ENCODE data around the gene CFAP46. TPM values are rescaled to one million over a fixed set of nuclear protein-coding genes. Genes with fewer than 3 reads are reported as not detected.
"Not testable (repeated sequence)": the region's sequence is repeated elsewhere in the genome, so short reads cannot be mapped to it uniquely, and the experiment has no call there.

Gene CFAP46
- total RNA-seq, 4 donors from 2014 or later: 0.32 to 0.54 TPM; not detected in 2

DNA sequence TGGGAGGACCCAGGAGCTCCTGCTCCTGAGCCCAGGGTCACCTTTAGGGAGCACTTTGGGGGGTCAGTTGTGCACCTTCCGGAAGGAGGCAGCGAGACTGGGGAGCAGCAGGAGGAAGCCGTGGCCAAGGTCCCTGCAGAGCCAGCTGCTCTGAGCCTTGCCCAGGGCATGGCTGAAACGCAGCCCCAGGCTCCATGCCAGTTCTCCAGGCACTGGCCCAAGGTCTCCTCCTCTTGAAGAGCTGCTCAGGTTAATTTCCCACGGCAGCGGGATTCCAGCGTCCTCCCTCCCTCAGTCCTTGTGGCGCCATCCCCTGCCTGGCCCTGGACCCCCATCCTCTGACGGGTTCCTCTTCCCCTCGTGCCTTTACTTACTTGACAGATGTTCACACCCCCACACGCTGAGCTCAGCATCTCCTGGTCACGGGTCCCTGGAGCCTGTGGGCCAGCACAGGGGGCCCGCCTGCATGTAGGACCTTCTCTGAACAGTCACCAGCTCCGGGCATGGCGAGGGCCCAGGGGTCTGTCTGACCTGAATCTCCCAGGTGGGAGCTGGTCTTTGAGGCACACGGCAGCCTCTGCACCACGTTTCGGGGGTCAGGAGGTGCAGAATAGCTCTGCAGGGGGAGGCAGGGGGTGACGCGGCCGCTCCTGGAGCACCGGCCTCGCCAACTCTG is 16.7 kb upstream of the CFAP46 start:
- WGBS, 2 donors: 40 to 63% methylated on average over 10 to 17 of the region's 23 CpGs
- peak in 1 of 2 donors; percentile 80 for DNase-seq (ENCODE audit: low spot score in 2 of 2)
- no peak overlapping the region for H3K4me3 ChIP-seq (ENCODE audit: low read depth, poor library complexity, severe bottlenecking)
- TF ChIP-seq POLR2A (IDR thresholded peaks at IDR 0.05): no peak
- TF ChIP-seq CTCF (IDR thresholded peaks at IDR 0.05): no peak
- intact Hi-C loops (cut with DNase I; ENCODE audit: low total_unique reads): no loop called here

DNA sequence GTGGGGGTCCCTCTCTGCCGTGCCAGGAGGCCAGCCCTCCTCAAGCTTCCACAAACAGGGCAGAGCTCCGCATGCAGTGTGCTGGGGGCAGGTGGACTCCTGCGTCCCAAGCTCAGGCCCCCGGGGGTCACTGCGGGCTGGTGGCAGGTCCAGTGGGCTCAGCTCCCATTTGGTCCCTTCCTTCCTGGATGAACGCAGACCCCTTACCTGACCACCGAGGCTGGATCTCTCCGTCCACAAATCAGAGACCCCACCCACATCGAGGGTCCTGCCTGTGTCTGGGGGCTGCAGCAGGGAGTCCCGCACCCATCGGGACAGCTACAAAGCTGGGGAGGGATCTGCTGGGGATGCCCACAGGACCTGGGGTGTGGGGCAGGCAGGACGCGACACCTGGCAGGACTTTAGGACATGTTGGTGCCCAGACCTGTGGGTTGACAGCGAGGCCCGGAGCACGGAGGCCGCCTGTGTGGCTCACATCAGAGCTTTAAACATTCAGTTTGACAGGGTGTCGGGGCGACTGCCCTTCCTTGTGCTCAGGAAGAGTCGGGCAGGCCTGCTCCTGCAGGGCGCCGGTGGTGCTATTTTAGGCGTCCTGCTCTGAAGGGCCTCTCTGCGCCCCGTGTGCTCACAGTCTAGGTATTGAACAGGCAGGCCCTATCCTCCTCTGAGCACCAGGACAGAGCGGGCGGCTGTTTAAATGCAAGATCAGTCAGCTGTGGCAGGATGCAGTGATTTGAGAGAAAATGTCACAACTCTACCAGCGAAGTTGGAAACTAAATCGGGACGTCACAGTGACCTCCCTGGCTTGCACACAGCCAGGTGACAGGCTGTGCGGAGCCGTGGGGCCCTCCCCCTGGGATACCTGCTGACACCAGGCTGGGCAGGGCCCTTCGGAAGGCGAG is 15.9 kb upstream of the CFAP46 start:
- no peak for TF ChIP-seq CTCF (IDR thresholded peaks at IDR 0.05)
- no peak for TF ChIP-seq POLR2A (IDR thresholded peaks at IDR 0.05)

DNA sequence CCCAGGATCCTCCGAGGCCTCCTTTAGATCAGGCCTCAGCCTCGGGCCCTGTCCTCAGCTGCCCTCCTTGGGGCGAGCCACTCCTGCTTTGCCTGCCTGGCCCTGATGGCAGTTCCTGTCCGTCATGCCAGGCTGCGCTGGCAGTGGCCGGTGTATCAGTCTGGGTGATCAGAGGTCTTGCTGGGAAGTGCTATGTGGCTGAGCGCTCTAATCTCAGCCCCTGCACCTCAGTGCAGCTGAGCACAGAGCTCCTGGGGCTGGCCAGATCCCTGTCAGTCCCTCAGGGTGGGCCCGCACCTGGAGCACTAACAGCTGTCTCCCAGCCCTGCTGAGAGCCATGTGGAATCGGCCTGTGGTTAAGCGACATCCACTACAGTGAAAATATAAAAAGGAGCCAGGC is 14.8 kb upstream of the CFAP46 start:
- intact Hi-C loops (cut with DNase I; ENCODE audit: low total_unique reads): no loop called here

More for the DNA sequence above, 15.9 kb upstream of the CFAP46 start:
- intact Hi-C loops (cut with DNase I; ENCODE audit: low total_unique reads): no loop called here
- no peak overlapping the region for H3K4me3 ChIP-seq (ENCODE audit: low read depth, poor library complexity, severe bottlenecking)
- WGBS, 2 donors: 68 to 76% methylated on average over 17 to 33 of the region's 34 CpGs
- peak in 1 of 2 donors; percentile 81 for DNase-seq (ENCODE audit: low spot score in 2 of 2)

DNA sequence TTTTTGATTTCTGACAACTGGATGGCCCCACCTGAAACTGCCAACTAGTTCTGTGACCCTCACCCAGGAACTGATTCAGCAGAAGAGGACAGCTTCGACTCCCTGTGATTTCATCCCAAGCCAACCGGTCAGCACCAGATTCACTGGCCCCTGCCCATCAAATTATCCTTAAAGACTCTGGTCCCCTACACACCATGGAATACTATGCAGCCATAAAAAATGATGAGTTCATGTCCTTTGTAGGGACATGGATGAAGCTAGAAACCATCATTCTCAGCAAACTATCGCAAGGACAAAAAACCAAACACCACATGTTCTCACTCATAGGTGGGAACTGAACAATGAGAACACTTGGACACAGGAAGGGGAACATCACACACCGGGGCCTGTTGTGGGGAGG is 13.9 kb upstream of the CFAP46 start:
- intact Hi-C loops (cut with DNase I; ENCODE audit: low total_unique reads); H3K4me3 ChIP-seq (ENCODE audit: low read depth, poor library complexity, severe bottlenecking): not testable (repeated sequence)
- WGBS, 2 donors: 95% methylated on average over 4 of the region's 4 CpGs
- DNase-seq (ENCODE audit: low spot score in 2 of 2): peak in 1 of 2 donors; percentile 42

More for the DNA sequence above, 14.8 kb upstream of the CFAP46 start:
- peak in 1 of 2 donors; percentile 71 for DNase-seq (ENCODE audit: low spot score in 2 of 2)
- no peak overlapping the region for H3K4me3 ChIP-seq (ENCODE audit: low read depth, poor library complexity, severe bottlenecking)
- WGBS, 2 donors: 86 to 91% methylated on average over 10 of the region's 10 CpGs
- TF ChIP-seq CTCF (IDR thresholded peaks at IDR 0.05) (no peak), POLR2A (IDR thresholded peaks at IDR 0.05) (no peak)

DNA sequence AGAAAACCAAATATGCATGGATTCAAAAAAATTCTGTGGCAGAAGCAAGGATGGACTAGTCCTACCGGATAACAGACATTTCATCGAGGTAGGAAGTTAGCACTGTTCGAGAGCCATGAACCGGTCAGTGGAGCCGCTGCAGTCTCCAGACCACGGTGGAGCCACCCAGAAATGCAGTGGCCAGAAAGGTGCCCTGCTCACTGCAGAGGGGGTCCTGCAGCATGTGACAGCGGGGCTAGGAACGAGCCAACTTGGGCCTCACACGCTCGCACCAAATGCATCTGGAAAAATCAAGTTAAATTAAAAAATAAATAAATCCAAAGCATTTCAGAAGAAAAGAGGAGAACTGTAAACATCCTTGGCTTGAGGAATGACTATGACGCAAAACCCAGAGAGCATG is 13.1 kb upstream of the CFAP46 start:
- peak in 1 of 2 donors; percentile 69 for DNase-seq (ENCODE audit: low spot score in 2 of 2)
- 93 to 96% methylated on average over 11 of the region's 11 CpGs for WGBS, 2 donors
- H3K4me3 ChIP-seq (ENCODE audit: low read depth, poor library complexity, severe bottlenecking): no peak overlapping the region
- TF ChIP-seq CTCF (IDR thresholded peaks at IDR 0.05): no peak
- TF ChIP-seq POLR2A (IDR thresholded peaks at IDR 0.05): no peak
- intact Hi-C loops (cut with DNase I; ENCODE audit: low total_unique reads): no loop called here

GRCh38 chr10:132953428-132953827 is 11.1 kb upstream of the CFAP46 start:
- TF ChIP-seq POLR2A (IDR thresholded peaks at IDR 0.05): no peak
- no peak for TF ChIP-seq CTCF (IDR thresholded peaks at IDR 0.05)
- DNase-seq (ENCODE audit: low spot score in 2 of 2): peak in 1 of 2 donors; percentile 23
- 45 to 48% methylated on average over 5 of the region's 5 CpGs for WGBS, 2 donors
- intact Hi-C loops (cut with DNase I; ENCODE audit: low total_unique reads): no loop called here
- no peak overlapping the region for H3K4me3 ChIP-seq (ENCODE audit: low read depth, poor library complexity, severe bottlenecking)

Measured in lower leg skin (tissue), 4 donors.